Loucy (cell line): ENCODE measurements around the gene SEMA6D.

Experiments used
- EZH2phosphoT487 ChIP-seq: fragments of 200-600 bp; IDR thresholded peaks from 2 replicates; pipeline ENCODE4 v1.6.1; 2018; ENCODE audit warnings: antibody characterized with exemption, mild to moderate bottlenecking, moderate library complexity, borderline replicate concordance
- TF ChIP-seq, protein P1 (sequence below): fragments of 200-600 bp; sonication (generic); conservative IDR thresholded peaks from 2 replicates; pipeline ENCODE4 v1.5.1; 2014; ENCODE audit warnings: mild to moderate bottlenecking, antibody characterized with exemption, low read length

DNA sequence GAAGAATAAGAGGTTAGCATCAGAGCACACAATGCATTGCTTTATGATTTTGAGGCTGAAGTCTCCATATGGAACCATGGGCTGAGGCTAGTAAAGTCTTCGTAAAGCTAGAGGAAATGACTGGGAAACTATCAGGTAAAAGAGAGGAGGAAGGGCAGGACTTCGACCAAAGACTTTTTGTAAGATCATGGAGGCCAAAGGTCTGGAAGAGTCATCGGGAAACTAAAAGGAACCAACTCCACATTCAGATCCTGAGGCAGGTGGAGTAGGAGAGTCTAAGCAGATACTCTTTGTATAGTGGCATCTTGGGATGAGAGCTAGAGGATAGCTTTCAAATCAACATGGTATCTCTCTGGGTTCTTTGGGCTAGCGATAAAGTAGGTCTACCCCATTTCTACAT lies 36.3 kb downstream of the SEMA6D start:
- TF ChIP-seq, protein P1, sequence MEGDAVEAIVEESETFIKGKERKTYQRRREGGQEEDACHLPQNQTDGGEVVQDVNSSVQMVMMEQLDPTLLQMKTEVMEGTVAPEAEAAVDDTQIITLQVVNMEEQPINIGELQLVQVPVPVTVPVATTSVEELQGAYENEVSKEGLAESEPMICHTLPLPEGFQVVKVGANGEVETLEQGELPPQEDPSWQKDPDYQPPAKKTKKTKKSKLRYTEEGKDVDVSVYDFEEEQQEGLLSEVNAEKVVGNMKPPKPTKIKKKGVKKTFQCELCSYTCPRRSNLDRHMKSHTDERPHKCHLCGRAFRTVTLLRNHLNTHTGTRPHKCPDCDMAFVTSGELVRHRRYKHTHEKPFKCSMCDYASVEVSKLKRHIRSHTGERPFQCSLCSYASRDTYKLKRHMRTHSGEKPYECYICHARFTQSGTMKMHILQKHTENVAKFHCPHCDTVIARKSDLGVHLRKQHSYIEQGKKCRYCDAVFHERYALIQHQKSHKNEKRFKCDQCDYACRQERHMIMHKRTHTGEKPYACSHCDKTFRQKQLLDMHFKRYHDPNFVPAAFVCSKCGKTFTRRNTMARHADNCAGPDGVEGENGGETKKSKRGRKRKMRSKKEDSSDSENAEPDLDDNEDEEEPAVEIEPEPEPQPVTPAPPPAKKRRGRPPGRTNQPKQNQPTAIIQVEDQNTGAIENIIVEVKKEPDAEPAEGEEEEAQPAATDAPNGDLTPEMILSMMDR: no peak
- no peak for TF ChIP-seq EZH2phosphoT487
